Gastrocnemius medialis (tissue), 4 donors: ENCODE results near the gene RANBP10.

Experiments used
- CTCF ChIP-seq, 5 experiments: fragments of 450-650 bp in 3 of 5; fragments of 200-600 bp in 2 of 5; sonication (generic) in 2 of 5; IDR thresholded peaks in 4 of 5; conservative IDR thresholded peaks in 1 of 5; 1 replicate in 4 of 5; 2 replicates in 1 of 5; pipeline ENCODE4 v1.5.1; 2016 to 2019; ENCODE audit warnings: antibody characterized with exemption in 5 of 5, mild to moderate bottlenecking in 3 of 5, moderate library complexity in 3 of 5
- POLR2A ChIP-seq, 2 donors: fragments of 450-650 bp; IDR thresholded peaks; one replicate each; pipeline ENCODE4 v1.6.1; 2017; ENCODE audit warnings: antibody characterized with exemption in 2 of 2, mild to moderate bottlenecking in 2 of 2, moderate library complexity in 2 of 2

GRCh38 chr16:67843343-67843765 is 37.0 kb upstream of the RANBP10 start:
- no peak for TF ChIP-seq CTCF (IDR thresholded peaks at IDR 0.05 in 4 of 5, conservative IDR thresholded peaks at IDR 0.05 in 1 of 5)
- no peak for TF ChIP-seq POLR2A (IDR thresholded peaks at IDR 0.05)
